Endothelial cell of umbilical vein (primary cell): ENCODE results near the gene SAFB. TPM values are rescaled to one million over a fixed set of nuclear protein-coding genes. Genes with fewer than 3 reads are reported as not detected.

Experiments
- BruUV-seq: library from RNA; stranded (reverse); fragments of 400-500 nt; replicated peaks from 2 replicates; lab custom pipeline; 2021; lab: Mats Ljungman, UMichigan
- CTCF ChIA-PET: fragments of 300-600, 350-600 bp; sonication (Branson Sonifier 250); formaldehyde crosslinking; loops from one replicate; lab custom pipeline; 2021; ENCODE audit warnings: antibody characterized with exemption, inconsistent platforms; lab: Charles Lee
- POLR2A ChIA-PET: fragments of 300-600, 350-600 bp; sonication (Branson Sonifier 250); formaldehyde crosslinking; loops from one replicate; lab custom pipeline; 2021; ENCODE audit warnings: antibody characterized with exemption, inconsistent platforms; lab: Charles Lee
- DNase-seq: peaks from one replicate; pipeline ENCODE4 v3.0.0-alpha.2; 2011; ENCODE audit warnings: low read depth, low spot score
- FAIRE-seq: peaks from 2 replicates; lab custom pipeline; 2011; peaks lifted over from hg19 to GRCh38; lab: Jason Lieb, UNC
- H2AFZ ChIP-seq: 2 replicates; pipeline ENCODE4 v1.6.0; 2012; ENCODE audit warnings: low read depth, low read length, control low read depth, inconsistent platforms
- H3K27ac ChIP-seq: 2 replicates; pipeline ENCODE4 v1.5.1; 2011; ENCODE audit warnings: low read depth, mild to moderate bottlenecking, control low read depth, low read length, moderate library complexity; ENCODE audit not compliant: insufficient read depth
- H3K27me3 ChIP-seq, 2 experiments: 2 replicates each; pipeline versions ENCODE4 v1.6.0 to v1.6.1; 2011; ENCODE audit warnings: low read length in 2 of 2, mixed read lengths in 1 of 2; ENCODE audit not compliant: control insufficient read depth in 2 of 2, insufficient read depth in 2 of 2
- H3K36me3 ChIP-seq, 2 experiments: 2 replicates in 1 of 2; 3 replicates in 1 of 2; pipeline ENCODE4 v1.5.1; 2011; ENCODE audit warnings: low read length in 2 of 2, mild to moderate bottlenecking in 1 of 2, moderate library complexity in 1 of 2; ENCODE audit not compliant: control insufficient read depth in 2 of 2, insufficient read depth in 2 of 2; ENCODE audit errors: extremely low read depth in 1 of 2
- H3K4me1 ChIP-seq: 3 replicates; pipeline ENCODE4 v1.5.1; 2011; ENCODE audit warnings: mild to moderate bottlenecking, low read length; ENCODE audit not compliant: control insufficient read depth, insufficient read depth; ENCODE audit errors: extremely low read depth
- H3K4me2 ChIP-seq: 2 replicates; pipeline ENCODE4 v1.6.1; 2011; ENCODE audit warnings: low read length, control low read depth, mixed read lengths; ENCODE audit not compliant: insufficient read depth
- H3K4me3 ChIP-seq, 3 experiments: fragments of 200-600 bp in 1 of 3; sonication (generic), shearing (Covaris generic) in 1 of 3; replicated peaks in 1 of 3; 2 replicates each; pipeline ENCODE4 v1.5.1; 2011 to 2016; ENCODE audit warnings: control low read depth in 3 of 3, low read length in 3 of 3, mild to moderate bottlenecking in 2 of 3, inconsistent platforms in 1 of 3, low read depth in 1 of 3, moderate library complexity in 1 of 3; ENCODE audit not compliant: insufficient read depth in 1 of 3
- H3K79me2 ChIP-seq: 2 replicates; pipeline ENCODE4 v1.6.0; 2012; ENCODE audit warnings: low read length, inconsistent platforms; ENCODE audit not compliant: control insufficient read depth, insufficient read depth
- H3K9ac ChIP-seq: replicated peaks from 2 replicates; pipeline ENCODE3; 2011; ENCODE audit warnings: low read length, control low read depth; ENCODE audit not compliant: insufficient read depth; ENCODE audit errors: extremely low read depth
- H3K9me1 ChIP-seq: replicated peaks from 3 replicates; pipeline ENCODE4 v1.6.0; 2011; ENCODE audit warnings: mild to moderate bottlenecking, low read length; ENCODE audit not compliant: control insufficient read depth, insufficient read depth; ENCODE audit errors: extremely low read depth
- H3K9me3 ChIP-seq: replicated peaks from 2 replicates; pipeline ENCODE4 v1.5.1; 2012; ENCODE audit warnings: low read length, inconsistent platforms; ENCODE audit not compliant: control insufficient read depth, insufficient read depth
- H4K20me1 ChIP-seq: replicated peaks from 2 replicates; pipeline ENCODE3; 2011; ENCODE audit warnings: mild to moderate bottlenecking, low read length; ENCODE audit not compliant: control insufficient read depth, insufficient read depth; ENCODE audit errors: extremely low read depth
- EZH2 ChIP-seq: IDR thresholded peaks from 2 replicates; pipeline ENCODE4 v1.6.1; 2012; ENCODE audit warnings: borderline replicate concordance, low read depth, mild to moderate bottlenecking, moderate library complexity, low read length, inconsistent platforms; ENCODE audit not compliant: severe bottlenecking
- GATA2 ChIP-seq: IDR thresholded peaks from 2 replicates; pipeline ENCODE4 v1.7.0; 2011; ENCODE audit warnings: low read depth, mild to moderate bottlenecking, moderate library complexity, mixed read lengths, low read length; ENCODE audit not compliant: insufficient read length, insufficient read depth
- JUN ChIP-seq: IDR thresholded peaks from 2 replicates; pipeline ENCODE4 v1.6.1; 2011; ENCODE audit warnings: borderline replicate concordance, low read depth; ENCODE audit not compliant: insufficient read length, insufficient read depth
- MYC ChIP-seq: IDR thresholded peaks from one replicate; pipeline ENCODE4 v1.6.1; 2011; ENCODE audit warnings: mild to moderate bottlenecking, low read depth, low read length
- POLR2A ChIP-seq: IDR thresholded peaks from 2 replicates; pipeline ENCODE4 v1.6.1; 2012; ENCODE audit warnings: low read depth, mild to moderate bottlenecking, control low read depth, low read length
- POLR2AphosphoS5 ChIP-seq: IDR thresholded peaks from 2 replicates; pipeline ENCODE4 v1.6.1; 2012; ENCODE audit warnings: low read depth, mild to moderate bottlenecking, control low read depth, low read length, moderate library complexity; ENCODE audit not compliant: insufficient read depth
- dilution Hi-C: fragments of 300-500 bp; cut with MboI; formaldehyde crosslinking; loops from one replicate; pipeline ENCODE4 v1.15.0; 2019; ENCODE audit warnings: low sequenced_read_pairs; ENCODE audit not compliant: extremely low pct_ligation_motif_present
- intact Hi-C: fragments of 100-400 bp; cut with micrococcal nuclease; formaldehyde crosslinking; loops from one replicate; pipeline ENCODE4 v1.10.0; 2022
- polyA plus RNA-seq, 4 experiments: library from polyadenylated mRNA; depleted of rRNA in 3 of 4; stranded (reverse) in 3 of 4; unstranded in 1 of 4; fragments of >200 nt; gene quantifications; 2 replicates each; pipeline versions ENCODE4 v1.2.1 to v1.2.3, GENCODE V29; 2011 to 2012; ENCODE audit warnings: missing spikeins in 1 of 4
- total RNA-seq: library from RNA; stranded (reverse); gene quantifications from 2 replicates; pipeline ENCODE4 v1.2.3, GENCODE V29; 2021
- TF ChIP-seq, protein P1 (sequence below): IDR thresholded peaks from 2 replicates; pipeline ENCODE4 v1.6.1; 2011; ENCODE audit not compliant: insufficient read depth, insufficient read length
- TF ChIP-seq, protein P2 (sequence below), 2 donors: IDR thresholded peaks; 1 replicate in 1 of 2; 2 replicates in 1 of 2; pipeline ENCODE4 v1.5.1; 2011; ENCODE audit warnings: low read length in 2 of 2, mild to moderate bottlenecking in 2 of 2, moderate library complexity in 2 of 2, control low read depth in 1 of 2, inconsistent platforms in 1 of 2, low read depth in 1 of 2; ENCODE audit not compliant: insufficient read depth in 1 of 2; ENCODE audit errors: extremely low read depth in 1 of 2

The SAFB gene
- total and polyA plus RNA-seq, 2 donors (not counting 3 experiments of a cell fraction or from before 2014, with no cell fraction given), result 44.7 to 109 TPM

DNA sequence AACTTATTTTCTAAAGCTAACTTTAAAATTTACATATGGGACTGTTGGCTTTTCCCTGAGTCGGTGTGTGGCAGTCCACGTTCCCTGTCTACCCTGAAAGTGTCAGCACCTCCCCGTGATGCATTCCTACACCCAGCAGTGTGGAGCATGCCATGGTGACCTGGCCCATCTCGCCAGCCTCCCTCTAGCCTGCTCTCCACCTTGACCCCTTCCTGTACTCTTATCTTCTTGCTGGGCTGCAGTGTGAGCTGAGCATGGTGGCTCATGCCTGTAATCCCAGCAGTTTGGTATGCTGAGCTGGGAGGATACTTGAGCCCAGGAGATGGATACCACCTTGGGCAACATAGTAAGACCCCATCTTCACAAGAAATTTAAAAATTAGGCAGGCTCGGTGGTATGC, 32.0 kb downstream of the SAFB start:
- H3K79me2 ChIP-seq, result peaks cover under 1% of the 10 kb centered on the region

More for the DNA sequence above, 32.0 kb downstream of the SAFB start:
- Histone ChIP-seq H3K27ac (no peak overlapping the region), H3K4me3 (no peak overlapping the region), H2AFZ (no peak overlapping the region), H3K9me3 (no peaks in the 10 kb centered on the region), H3K36me3 (peaks cover 22 to 47% of the 10 kb centered on the region in 2 experiments), H3K9me1 (no peaks in the 10 kb centered on the region), H3K27me3 (no peaks in the 10 kb centered on the region), H3K9ac (no peak overlapping the region), H3K4me2 (no peak overlapping the region), H3K4me1 (no peaks in the 10 kb centered on the region), H4K20me1 (no peaks in the 10 kb centered on the region)
- POLR2A ChIA-PET, result no interaction called here
- DNase-seq (no peak), FAIRE-seq (no peak)
- no peak for TF ChIP-seq JUN
- no peak for TF ChIP-seq GATA2
- TF ChIP-seq POLR2A, result no peak
- TF ChIP-seq POLR2AphosphoS5, result no peak
- no peak for TF ChIP-seq EZH2
- TF ChIP-seq MYC, result no peak
- TF ChIP-seq, protein P1, sequence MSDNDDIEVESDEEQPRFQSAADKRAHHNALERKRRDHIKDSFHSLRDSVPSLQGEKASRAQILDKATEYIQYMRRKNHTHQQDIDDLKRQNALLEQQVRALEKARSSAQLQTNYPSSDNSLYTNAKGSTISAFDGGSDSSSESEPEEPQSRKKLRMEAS, result no peak
- TF ChIP-seq, protein P2, sequence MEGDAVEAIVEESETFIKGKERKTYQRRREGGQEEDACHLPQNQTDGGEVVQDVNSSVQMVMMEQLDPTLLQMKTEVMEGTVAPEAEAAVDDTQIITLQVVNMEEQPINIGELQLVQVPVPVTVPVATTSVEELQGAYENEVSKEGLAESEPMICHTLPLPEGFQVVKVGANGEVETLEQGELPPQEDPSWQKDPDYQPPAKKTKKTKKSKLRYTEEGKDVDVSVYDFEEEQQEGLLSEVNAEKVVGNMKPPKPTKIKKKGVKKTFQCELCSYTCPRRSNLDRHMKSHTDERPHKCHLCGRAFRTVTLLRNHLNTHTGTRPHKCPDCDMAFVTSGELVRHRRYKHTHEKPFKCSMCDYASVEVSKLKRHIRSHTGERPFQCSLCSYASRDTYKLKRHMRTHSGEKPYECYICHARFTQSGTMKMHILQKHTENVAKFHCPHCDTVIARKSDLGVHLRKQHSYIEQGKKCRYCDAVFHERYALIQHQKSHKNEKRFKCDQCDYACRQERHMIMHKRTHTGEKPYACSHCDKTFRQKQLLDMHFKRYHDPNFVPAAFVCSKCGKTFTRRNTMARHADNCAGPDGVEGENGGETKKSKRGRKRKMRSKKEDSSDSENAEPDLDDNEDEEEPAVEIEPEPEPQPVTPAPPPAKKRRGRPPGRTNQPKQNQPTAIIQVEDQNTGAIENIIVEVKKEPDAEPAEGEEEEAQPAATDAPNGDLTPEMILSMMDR (IDR thresholded peaks at IDR 0.05; ENCODE audit: extremely low read depth in 1 of 2, insufficient read depth in 1 of 2, low read depth in 1 of 2, low read length in 2 of 2), result no peak
- dilution Hi-C loops (no loop called here), intact Hi-C loops (no loop called here)
- CTCF ChIA-PET, result interaction anchor here (1.0 to 1.5 kb wide), 2 partner anchors 10 to 35 kb away, joined by 3 to 4 read pairs; no protein-coding TSS in a partner anchor
- BruUV-seq, result no TSS peak
